Fibroblast of lung (primary cell): ENCODE results near the gene LCN9. TPM values are rescaled to one million over a fixed set of nuclear protein-coding genes. Genes with fewer than 3 reads are reported as not detected.

Source experiments
- DNase-seq, 2 donors: peaks; one replicate each; pipeline versions ENCODE4 v3.0.0 to v3.0.0-alpha.2; 2010; ENCODE audit warnings: low read depth in 2 of 2
- H2AFZ ChIP-seq: 2 replicates; pipeline ENCODE4 v1.5.1; 2012; ENCODE audit warnings: low read length, control low read depth, inconsistent platforms
- H3K27ac ChIP-seq: 2 replicates; pipeline ENCODE4 v1.5.1; 2011; ENCODE audit warnings: low read length, control low read depth; ENCODE audit not compliant: insufficient read depth
- H3K27me3 ChIP-seq: 2 replicates; pipeline ENCODE4 v1.5.1; 2011; ENCODE audit warnings: mild to moderate bottlenecking, low read length; ENCODE audit not compliant: control insufficient read depth, insufficient read depth
- H3K36me3 ChIP-seq: 2 replicates; pipeline ENCODE4 v1.5.1; 2011; ENCODE audit warnings: low read length; ENCODE audit not compliant: control insufficient read depth, insufficient read depth
- H3K4me1 ChIP-seq: 2 replicates; pipeline ENCODE4 v1.5.1; 2011; ENCODE audit warnings: low read length; ENCODE audit not compliant: control insufficient read depth, insufficient read depth; ENCODE audit errors: extremely low read depth
- H3K4me2 ChIP-seq: 2 replicates; pipeline ENCODE4 v1.5.1; 2011; ENCODE audit warnings: low read length, control low read depth; ENCODE audit not compliant: insufficient read depth; ENCODE audit errors: extremely low read depth
- H3K4me3 ChIP-seq, 4 experiments: fragments of 200-600 bp in 1 of 4; sonication (generic) in 1 of 4; replicated peaks in 1 of 4; 2 replicates each; pipeline ENCODE4 v1.5.1; 2011 to 2016; ENCODE audit warnings: low read length in 4 of 4, low read depth in 3 of 4, mild to moderate bottlenecking in 3 of 4, control low read depth in 2 of 4, inconsistent platforms in 1 of 4, mixed read lengths in 1 of 4; ENCODE audit not compliant: insufficient read depth in 1 of 4; ENCODE audit errors: control extremely low read depth in 1 of 4
- H3K79me2 ChIP-seq: 2 replicates; pipeline ENCODE4 v1.5.1; 2012; ENCODE audit warnings: mild to moderate bottlenecking, low read length, inconsistent platforms; ENCODE audit not compliant: control insufficient read depth, insufficient read depth
- H3K9ac ChIP-seq: 2 replicates; pipeline ENCODE4 v1.5.1; 2011; ENCODE audit warnings: mild to moderate bottlenecking, low read length, control low read depth; ENCODE audit not compliant: insufficient read depth
- H3K9me3 ChIP-seq: 2 replicates; pipeline ENCODE4 v1.5.1; 2012; ENCODE audit warnings: low read depth, low read length; ENCODE audit not compliant: control insufficient read depth, insufficient read depth
- H4K20me1 ChIP-seq: 2 replicates; pipeline ENCODE4 v1.5.1; 2011; ENCODE audit warnings: low read length; ENCODE audit not compliant: control insufficient read depth, insufficient read depth; ENCODE audit errors: extremely low read depth
- CTCF ChIP-seq, 2 donors: IDR thresholded peaks in 1 of 2; conservative IDR thresholded peaks in 1 of 2; 1 replicate in 1 of 2; 2 replicates in 1 of 2; pipeline ENCODE4 v1.5.1; 2011 to 2012; ENCODE audit warnings: low read length in 2 of 2, control low read depth in 1 of 2, inconsistent platforms in 1 of 2, low read depth in 1 of 2, mild to moderate bottlenecking in 1 of 2
- EZH2 ChIP-seq: IDR thresholded peaks from 2 replicates; pipeline ENCODE4 v1.5.1; 2012; ENCODE audit warnings: low read length, control low read depth, mild to moderate bottlenecking; ENCODE audit errors: missing control alignments
- polyA plus RNA-seq, 2 donors: library from polyadenylated mRNA; depleted of rRNA in 1 of 2; stranded (reverse) in 1 of 2; unstranded in 1 of 2; fragments of >200 nt; gene quantifications; 2 replicates each; pipeline ENCODE4 v1.2.1, GENCODE V29; 2011 to 2012; ENCODE audit warnings: missing spikeins in 1 of 2
- total RNA-seq: library from RNA; depleted of rRNA; stranded (reverse); fragments of >200 nt; gene quantifications from 2 replicates; pipeline ENCODE4 v1.2.1, GENCODE V29; 2014

LCN9 gene
- total and polyA plus RNA-seq, 2 donors (not counting 1 experiment from before 2014, with no cell fraction given), result not detected

- Histone ChIP-seq H4K20me1 (no peaks in the 10 kb centered on the region), H3K79me2 (no peaks in the 10 kb centered on the region), H3K36me3 (no peaks in the 10 kb centered on the region), H3K4me3 (no peak overlapping the region), H3K4me1 (no peaks in the 10 kb centered on the region), H3K9me3 (no peaks in the 10 kb centered on the region), H3K27ac (no peak overlapping the region), H3K27me3 (no peaks in the 10 kb centered on the region), H3K4me2 (no peak overlapping the region), H3K9ac (no peak overlapping the region), H2AFZ (no peak overlapping the region)
- no peak for DNase-seq
- TF ChIP-seq CTCF (conservative IDR thresholded peaks at IDR 0.05 in 1 of 2, IDR thresholded peaks at IDR 0.05 in 1 of 2; ENCODE audit: low read depth in 1 of 2, low read length in 2 of 2) (no peak), EZH2 (no peak)
These were observed 13.6 kb upstream of the LCN9 start for GRCh38 chr9:135649508-135649907.

GRCh38 chr9:135650408-135650807 is 12.7 kb upstream of the LCN9 start:
- Histone ChIP-seq H3K4me2 (no peak overlapping the region), H3K27me3 (no peaks in the 10 kb centered on the region), H3K27ac (no peak overlapping the region), H3K9ac (no peak overlapping the region), H3K4me3 (no peak overlapping the region), H3K36me3 (no peaks in the 10 kb centered on the region), H3K79me2 (no peaks in the 10 kb centered on the region), H4K20me1 (no peaks in the 10 kb centered on the region), H2AFZ (no peak overlapping the region), H3K9me3 (no peaks in the 10 kb centered on the region), H3K4me1 (no peaks in the 10 kb centered on the region)
- no peak for DNase-seq
- no peak for TF ChIP-seq EZH2
- no peak for TF ChIP-seq CTCF (conservative IDR thresholded peaks at IDR 0.05 in 1 of 2, IDR thresholded peaks at IDR 0.05 in 1 of 2; ENCODE audit: low read depth in 1 of 2, low read length in 2 of 2)

GRCh38 chr9:135655317-135655716 is 7.8 kb upstream of the LCN9 start:
- Histone ChIP-seq H3K4me3 (no peak overlapping the region), H2AFZ (no peak overlapping the region), H3K4me2 (no peak overlapping the region), H3K27me3 (no peaks in the 10 kb centered on the region), H3K9me3 (no peaks in the 10 kb centered on the region), H3K4me1 (no peaks in the 10 kb centered on the region), H4K20me1 (no peaks in the 10 kb centered on the region), H3K27ac (no peak overlapping the region), H3K79me2 (no peaks in the 10 kb centered on the region), H3K9ac (no peak overlapping the region), H3K36me3 (no peaks in the 10 kb centered on the region)
- no peak for TF ChIP-seq CTCF (conservative IDR thresholded peaks at IDR 0.05 in 1 of 2, IDR thresholded peaks at IDR 0.05 in 1 of 2; ENCODE audit: low read depth in 1 of 2, low read length in 2 of 2)
- TF ChIP-seq EZH2, result no peak
- DNase-seq, result no peak
